ENCODE measurements around the gene PFDN5.
A peak's percentile ranks its signal among the peaks of the same experiment; 100 is the strongest.

PFDN5 gene

DNA sequence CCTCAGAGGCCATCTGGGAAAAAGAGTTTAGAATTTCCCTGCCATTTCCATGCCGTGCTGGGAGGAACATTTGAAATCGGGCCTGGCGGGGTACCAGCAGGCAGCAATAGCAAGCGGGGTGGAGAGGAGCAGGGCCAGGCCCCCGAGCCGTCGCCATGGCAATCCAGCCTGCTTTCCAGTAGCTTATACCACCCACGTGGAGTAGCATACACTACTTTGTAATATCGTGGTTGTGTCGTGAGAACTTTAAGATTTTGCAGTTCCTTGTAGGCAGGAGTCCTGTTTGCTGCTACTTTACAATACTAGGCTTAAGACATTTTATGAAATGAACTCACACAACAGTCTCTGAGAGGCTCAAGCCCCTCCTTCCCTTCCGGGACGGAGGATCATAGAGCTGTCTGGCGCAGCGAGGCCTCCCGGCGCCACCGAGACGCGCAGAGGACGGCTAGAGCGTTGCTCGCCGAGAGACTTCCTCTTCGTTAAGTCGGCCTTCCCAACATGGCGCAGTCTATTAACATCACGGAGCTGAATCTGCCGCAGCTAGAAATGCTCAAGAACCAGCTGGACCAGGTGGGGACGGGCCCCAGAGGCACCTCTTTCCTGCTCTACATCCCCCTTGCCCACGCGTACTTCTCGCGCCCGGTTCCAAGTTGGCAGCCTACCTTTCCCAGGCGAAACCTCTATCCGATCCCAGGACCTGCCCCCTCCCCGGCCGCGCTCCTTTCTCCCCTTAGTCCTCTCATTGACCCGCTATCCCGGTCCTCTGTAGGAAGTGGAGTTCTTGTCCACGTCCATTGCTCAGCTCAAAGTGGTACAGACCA, at the start of gene PFDN5:
TSS of gene PFDN5 (plus strand) at position 473 of the 821 bp plus-strand sequence. CDS start at position 499, 26 bp downstream.
- DNase-seq, result peak; percentile 35 to 94 (median 84)

DNA sequence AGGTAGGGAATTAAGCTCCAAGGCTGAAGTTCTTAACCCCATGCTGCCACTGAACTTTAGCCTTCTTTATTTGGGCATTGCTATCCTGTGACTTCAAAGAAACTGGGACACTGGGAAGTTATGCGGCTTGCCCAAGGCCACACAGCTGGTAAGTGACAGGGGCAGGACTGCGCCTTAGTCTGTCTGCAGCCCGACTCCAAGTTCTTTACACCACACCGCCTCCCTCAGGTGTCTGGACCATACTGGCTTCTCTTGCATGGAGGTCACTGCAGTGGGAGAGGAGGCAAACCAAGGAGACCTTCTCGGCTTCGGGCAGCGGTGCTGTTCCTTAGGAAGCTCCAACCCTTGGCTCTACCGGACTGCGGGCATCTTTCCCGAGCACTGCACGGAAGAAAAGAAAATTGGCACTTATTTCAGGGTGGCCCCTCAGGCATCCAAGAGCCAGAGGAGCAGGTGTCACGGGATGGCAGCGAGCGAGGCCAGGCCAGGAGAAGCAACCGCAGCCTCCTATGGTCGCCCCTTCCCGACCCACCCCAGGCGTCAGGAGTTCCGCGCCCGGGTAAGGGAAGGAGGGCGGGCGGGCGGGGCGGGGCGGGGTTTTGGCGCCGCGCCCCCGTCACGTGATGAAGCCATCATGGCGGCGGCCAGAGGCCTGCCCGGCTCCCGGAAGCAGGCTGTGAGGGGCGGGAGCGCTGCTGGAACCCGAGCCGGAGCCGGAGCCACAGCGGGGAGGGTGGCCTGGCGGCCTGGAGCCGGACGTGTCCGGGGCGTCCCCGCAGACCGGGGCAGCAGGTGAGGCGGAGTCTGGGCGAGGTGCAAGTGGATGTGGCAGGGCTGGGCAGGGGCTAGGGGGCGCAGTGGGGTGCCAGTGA, 43.6 kb upstream of the PFDN5 start:
- peak; percentile 8 to 93 (median 78) for DNase-seq

DNA sequence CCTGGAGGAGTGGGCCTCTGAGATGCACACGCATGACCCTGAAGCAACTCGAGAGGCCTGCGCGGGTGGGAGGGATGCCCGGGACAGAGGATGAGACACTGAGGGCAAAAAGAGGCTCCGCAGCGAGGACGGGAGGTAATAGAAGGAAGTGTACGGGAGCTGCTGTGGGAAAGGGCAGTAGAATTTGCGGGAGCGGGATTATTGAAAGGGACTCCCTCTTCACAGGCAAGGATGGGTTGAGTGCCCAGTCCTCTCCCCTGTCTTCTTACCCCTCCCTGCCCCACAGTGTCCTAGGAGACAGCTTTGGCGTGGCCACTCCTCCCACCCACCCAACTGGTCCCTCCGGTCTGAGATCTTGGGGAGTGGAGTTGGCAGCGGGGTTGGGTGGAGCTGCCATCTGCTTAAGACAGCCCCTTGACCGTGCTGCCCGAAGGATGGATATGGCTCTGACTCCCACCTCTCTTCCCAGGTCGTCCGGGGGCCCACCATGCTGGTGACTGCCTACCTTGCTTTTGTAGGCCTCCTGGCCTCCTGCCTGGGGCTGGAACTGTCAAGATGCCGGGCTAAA, 42.9 kb upstream of the PFDN5 start:
- DNase-seq, result peak in 3 of 58 donors; percentile 46 to 73 (median 56)

DNA sequence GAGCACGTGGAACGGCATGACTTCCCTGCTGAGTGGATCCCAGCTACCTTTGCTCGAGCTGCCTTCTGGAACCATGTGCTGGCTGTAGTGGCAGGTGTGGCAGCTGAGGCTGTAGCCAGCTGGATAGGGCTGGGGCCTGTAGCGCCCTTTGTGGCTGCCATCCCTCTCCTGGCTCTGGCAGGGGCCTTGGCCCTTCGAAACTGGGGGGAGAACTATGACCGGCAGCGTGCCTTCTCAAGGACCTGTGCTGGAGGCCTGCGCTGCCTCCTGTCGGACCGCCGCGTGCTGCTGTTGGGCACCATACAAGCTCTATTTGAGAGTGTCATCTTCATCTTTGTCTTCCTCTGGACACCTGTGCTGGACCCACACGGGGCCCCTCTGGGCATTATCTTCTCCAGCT, 42.0 kb upstream of the PFDN5 start:
- no peak for DNase-seq

DNA sequence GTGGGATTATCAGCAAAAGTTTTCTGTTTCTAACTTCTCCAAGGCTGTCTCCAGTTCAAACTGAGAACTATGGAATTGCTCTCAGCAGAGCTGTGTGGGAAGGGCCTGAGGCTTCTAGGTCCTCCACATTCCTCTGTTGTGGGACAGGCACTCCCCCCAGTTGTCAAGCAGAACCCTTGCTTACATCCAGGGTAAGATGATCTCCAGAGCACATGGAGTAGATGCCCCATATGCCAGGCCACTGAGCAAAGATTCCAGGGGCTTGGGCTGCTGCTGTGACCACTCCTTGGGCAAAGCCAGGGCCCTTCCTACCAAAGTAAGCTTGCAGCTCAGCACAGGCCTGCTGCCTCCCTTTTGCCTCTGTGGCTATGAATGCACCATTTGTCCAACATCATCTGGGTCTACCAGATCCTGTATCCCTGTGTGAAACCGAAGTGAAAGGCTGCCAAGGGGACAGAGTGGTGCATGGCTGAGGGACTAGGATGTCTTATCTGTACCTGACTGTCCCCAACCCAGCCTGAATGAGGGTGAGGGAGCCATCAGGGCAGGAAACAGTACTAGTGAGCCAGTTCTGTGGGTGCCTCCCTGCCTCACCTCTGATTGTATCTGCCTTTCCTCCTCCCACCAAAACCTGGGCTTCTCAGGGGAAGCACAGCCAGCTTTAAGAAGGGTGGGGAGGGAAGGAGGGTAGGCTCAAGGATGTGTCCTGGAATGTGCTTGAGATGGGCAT, 40.4 kb upstream of the PFDN5 start:
- DNase-seq, result no peak

DNA sequence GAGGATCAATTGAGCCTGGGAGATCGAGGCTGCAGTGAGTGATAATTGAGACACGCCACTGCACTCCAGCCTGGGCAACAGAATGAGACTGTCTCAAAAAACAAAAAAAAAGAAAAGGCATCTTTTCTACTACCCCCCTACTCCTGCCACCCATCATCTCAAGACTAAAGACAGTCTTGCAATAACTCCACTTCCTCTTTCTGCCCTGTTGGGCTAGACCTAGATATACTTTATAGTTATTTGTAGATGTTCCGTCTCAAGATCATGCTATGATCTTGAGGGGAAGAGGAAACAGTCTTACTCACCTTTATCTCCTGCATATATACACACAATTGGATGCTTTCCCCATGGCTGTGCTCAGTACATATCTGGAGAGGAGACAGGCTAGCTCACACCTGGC, 39.3 kb upstream of the PFDN5 start:
- no peak for DNase-seq

DNA sequence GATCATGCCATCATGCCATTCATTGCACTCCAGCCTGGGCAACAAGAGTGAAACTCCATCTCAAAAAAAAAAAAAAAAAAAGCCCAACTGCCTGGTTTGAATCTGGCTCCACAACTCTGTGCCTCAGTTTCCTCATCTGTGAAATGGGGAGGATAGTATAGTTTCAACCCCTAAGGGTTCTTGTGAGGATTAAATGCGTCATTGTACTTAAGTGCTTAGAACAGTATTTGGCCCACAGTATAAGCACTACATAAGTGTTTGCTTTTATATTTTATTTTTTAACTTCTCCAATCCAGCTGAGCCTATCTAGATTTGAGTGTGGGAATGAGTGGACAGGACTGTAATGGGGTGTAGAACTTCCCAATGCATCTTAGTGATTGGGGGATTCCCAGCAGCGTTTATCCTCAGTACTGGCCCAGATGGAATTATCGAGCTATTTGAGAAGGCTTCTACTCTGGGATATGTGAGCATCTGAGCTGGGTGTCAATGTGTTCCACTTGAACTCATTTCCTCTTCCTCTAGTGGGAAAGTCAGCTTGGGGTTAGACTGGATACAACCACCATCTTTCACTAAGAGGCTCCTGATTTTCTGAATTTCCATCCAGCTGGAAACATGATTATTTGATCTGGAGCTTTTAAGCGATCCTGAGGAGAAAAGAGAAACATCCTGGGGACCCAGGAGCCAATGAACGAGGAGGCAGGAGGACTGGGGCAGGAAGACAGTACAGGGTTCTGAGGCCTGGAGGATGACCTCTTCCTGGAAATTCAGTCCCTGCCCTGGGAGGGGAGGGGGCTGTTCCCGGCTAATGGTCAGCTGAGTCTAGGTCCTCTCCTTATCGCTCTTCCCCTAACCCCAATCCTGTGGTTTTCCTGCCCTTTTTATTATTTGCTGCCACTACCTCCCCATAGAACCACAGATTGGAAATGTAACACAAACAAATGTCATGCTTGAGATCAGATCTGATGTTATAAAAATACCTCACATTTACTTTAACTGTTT, 36.5 kb upstream of the PFDN5 start:
- DNase-seq, result no peak

DNA sequence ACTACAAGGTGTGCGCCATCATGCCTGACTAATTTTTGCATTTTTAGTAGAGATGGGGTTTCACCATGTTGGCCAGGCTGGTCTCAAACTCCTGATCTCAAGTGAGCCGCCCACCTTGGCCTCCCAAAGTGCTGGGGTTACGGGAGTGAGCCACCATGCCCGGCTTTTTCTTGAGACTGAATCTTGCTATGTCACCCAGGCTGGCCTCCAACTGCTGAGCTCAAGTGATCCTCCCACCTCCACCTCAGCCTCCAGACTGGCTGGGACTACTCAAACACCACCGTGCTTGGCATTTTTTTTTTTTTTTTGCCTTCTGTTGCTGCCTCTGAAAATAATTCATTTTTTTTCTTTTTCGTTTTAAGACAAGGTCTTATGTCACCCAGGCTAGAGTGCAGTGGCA, 35.5 kb upstream of the PFDN5 start:
- DNase-seq, result no peak

DNA sequence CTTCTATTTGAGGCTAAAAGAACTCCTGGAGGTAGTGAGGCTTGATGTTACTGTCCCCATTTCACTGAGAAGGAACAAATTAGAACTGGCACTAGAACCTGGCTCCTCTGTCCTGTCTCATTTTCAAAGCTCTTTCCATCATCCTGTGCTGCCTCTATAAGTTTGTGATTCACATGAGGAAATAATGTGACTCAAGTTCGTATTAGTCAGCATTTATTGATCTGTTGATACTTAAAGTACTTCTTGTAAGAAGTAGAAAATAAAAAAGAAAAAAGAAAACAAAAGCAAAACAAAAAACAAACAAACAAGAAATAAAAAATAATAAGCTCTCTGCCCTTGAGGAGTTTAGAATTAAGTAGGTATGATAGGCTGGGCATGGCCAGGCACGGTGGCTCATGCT, 29.6 kb upstream of the PFDN5 start:
- DNase-seq, result no peak

DNA sequence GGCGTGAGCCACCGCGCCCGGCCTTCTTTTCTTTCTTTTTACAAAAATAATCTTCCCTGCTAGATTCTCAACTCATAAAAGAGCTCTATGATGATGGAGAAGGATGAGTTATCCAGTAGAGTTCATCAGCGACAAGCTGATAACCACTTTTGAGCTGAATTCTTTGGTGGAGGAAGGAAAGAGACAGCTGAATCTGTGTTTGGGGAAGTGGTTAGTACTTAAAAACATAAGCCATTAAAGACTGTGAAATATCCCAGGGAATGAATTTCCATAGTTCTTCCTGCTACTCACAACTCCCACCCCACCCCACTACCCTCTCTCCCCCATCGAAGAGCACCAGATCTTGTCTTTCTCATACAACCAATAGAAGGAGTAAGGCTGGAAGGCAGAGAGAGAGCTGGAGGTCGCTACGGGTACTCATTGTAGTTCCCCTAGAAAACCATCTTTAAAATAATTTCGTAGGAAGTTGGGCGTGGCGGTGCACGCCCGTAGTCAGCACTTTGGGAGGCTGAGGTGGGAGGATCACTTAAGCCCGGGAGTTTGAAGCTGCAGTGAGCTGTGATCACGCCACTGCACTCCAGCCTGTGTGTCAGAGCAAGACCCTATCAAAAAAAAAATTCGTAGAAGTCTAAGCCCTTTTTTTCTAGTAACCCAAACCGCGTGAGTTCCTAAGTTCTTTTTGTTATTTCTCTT, 27.9 kb upstream of the PFDN5 start:
- DNase-seq, result no peak

DNA sequence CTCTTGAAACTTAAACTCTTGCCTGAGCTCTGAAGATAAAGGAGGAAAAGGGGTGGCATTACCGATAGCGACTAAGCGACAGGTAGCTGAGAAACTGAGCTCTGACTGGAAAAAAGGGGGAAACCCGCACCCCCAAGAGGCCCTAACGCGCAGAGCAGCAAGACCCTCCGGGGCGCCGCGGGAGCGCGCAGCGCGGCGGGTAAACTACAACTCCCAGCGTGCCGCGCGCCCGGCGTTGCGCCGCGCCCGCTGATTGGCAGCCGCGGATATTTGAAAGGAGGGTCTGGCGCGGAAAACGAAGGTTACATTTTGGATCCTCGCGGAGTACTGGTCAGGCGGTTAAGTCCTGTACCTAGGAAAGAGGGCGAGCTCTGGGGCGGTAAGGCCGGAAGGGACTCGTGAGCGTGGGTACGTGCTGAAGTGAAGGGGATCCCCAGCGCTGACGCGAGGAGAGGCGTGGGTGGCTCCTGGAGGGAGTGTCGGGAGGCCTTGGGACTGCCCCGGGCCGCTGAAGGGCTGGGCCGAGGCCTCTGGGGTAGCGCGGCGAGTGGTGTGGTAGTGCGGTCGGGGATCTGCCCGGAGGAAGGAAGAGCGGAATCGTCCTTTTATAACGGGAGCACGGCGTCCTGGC, 27.2 kb upstream of the PFDN5 start, which contains the start of gene ESPL1:
TSS of gene ESPL1 (plus strand) at position 301 of the 631 bp plus-strand sequence. CDS start 468 bp downstream, outside the sequence.
- DNase-seq, result peak in 54 of 58 donors; percentile 17 to 73 (median 43)

DNA sequence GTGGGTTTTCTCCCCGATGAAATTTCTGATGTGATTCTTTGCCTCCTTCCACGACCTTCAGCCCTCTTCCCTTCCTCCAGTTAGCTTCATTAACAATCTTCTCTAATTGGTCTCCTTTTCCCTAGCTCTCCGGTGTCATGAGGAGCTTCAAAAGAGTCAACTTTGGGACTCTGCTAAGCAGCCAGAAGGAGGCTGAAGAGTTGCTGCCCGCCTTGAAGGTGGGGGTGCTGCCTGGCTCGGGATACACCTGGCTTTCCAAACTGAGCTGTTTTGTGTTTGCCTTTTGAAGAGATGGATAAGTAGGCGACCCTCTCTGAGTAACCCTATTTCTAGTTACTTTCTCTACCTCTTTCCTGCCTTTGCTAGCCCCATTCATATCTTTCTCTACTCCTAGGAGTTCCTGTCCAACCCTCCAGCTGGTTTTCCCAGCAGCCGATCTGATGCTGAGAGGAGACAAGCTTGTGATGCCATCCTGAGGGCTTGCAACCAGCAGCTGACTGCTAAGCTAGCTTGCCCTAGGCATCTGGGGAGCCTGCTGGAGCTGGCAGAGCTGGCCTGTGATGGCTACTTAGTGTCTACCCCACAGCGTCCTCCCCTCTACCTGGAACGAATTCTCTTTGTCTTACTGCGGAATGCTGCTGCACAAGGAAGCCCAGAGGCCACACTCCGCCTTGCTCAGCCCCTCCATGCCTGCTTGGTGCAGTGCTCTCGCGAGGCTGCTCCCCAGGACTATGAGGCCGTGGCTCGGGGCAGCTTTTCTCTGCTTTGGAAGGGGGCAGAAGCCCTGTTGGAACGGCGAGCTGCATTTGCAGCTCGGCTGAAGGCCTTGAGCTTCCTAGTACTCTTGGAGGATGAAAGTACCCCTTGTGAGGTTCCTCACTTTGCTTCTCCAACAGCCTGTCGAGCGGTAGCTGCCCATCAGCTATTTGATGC, 26.4 kb upstream of the PFDN5 start:
- no peak for DNase-seq

DNA sequence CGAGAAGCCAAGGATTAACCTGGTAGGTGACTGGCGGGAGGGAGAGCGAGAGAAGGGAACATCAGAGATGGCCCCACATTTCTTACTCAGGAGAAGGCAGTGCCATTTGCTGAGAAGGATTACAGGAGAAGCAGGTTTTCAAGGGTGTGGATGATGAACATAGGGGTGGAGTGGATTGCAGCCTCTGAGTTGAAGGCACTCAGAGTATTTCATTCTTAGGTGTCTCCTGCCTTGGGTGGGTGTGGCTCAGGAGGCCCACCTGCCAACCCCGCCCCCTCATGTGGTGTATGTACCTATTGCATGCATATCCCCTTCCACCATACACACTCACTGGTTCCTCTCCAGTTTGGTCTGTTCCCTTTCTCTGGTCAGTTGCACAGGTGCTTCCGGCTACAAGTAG, 20.9 kb upstream of the PFDN5 start:
- DNase-seq, result no peak

DNA sequence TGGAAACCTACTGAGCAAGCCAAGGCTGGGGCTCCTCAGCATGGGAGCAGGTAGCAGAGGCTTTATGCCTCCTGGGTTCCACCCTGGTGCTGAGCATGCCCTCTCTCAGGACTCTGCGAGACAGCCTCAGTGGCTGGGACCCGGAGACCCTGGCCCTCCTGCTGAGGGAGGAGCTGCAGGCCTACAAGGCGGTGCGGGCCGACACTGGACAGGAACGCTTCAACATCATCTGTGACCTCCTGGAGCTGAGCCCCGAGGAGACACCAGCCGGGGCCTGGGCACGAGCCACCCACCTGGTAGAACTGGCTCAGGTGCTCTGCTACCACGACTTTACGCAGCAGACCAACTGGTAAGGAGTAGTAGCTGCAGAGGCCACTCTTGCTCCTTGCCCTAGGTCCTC, 18.8 kb upstream of the PFDN5 start:
- no peak for DNase-seq

DNA sequence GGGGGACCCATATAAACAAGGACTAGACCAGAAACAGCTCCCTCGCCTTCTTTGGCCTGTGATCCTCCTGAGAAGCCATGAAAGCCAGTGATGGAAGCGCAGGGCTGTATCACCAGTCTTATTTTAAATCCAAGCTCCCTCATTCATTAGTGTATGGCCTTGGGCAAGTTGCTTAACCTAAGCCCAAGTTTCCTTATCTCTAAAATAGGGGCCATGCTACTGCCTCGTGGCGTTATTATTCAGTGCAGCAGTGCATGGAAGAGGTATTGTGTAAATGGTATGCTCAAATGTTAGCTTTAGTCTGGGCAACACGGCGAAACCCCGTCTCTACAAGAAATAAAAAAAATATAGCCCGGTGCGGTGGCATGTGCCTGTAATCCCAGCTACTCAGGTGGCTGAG, 17.4 kb upstream of the PFDN5 start:
- DNase-seq, result no peak

DNA sequence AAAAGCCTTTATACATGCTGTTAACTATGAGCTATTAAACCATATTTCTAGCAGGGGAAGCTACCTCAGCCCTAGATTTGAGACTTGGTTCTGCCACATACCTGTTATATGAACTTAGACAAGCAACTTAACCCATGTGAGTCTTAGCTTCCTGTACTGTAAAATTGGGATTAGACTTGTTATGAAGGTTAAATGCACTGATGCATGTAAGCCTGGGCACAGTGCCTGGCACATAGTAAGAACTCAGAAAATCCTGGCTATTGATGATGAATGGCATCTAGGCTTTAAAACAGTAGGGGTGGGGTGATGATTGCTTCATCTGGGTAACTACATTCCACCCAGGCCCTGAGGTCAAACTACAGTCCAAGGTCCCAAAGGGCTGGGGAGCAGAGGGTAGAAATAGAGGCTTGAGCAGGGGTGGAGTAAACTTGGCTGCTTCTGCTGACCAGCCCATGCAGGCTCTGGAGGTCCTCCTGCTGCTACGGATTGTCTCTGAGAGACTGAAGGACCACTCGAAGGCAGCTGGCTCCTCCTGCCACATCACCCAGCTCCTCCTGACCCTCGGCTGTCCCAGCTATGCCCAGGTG, 16.0 kb upstream of the PFDN5 start:
- DNase-seq, result no peak

DNA sequence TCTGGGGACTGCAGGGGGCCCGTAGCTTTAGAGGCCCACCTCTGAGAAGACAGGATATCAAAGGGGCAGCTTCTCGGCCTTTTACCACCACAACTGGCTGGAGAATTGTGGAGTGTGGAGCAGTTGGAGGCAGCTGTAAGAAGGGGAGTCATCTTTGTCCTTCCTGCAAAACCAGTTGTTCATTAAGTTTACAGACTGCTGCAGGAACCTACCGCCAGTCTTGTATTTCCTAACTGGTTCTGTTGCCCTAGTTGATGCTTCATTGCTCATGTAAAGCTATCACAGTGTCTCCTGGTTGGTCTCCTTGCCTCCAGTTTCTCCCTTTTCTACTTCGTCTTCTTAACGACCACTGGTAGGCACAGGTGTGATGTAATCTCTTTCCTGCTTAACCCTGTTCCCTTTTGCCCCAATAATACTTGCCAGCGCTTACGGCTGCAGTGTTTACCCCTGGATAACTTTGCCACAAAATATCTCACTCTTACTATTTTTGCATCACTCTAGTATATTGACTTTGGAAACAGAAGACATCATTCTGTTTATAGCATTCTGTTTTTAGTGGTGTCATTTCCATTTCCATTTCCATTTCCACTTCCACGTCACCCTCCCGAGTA, 15.3 kb upstream of the PFDN5 start:
- no peak for DNase-seq
